ENCODE data around the gene TOMM34. TPM values are rescaled to one million over a fixed set of nuclear protein-coding genes. Genes with fewer than 3 reads are reported as not detected.

TOMM34 gene
- total and polyA plus RNA-seq, 2 of the 13 experiments (the other 11 are each of a cell fraction or from before 2014, with no cell fraction given), result 36.2 to 52.0 TPM

GRCh38 chr20:44966030-44966961 is 6.1 kb upstream of the TOMM34 start, which contains the start of gene STK4 (continued):
- peak; percentile 95; the same call in 1 of the 2 replicates for TF ChIP-seq KLF6 (CRISPR knock-in tag; IDR thresholded peaks at IDR 0.05)
- TF ChIP-seq RFX5 (IDR thresholded peaks at IDR 0.05; ENCODE audit: low read depth, low read length), result 0 out of 2 replicates have a peak, but pooled peaks have one; percentile 34
- no peak for TF ChIP-seq ZNF777 (CRISPR knock-in tag; IDR thresholded peaks at IDR 0.05)
- TF ChIP-seq, protein P1, sequence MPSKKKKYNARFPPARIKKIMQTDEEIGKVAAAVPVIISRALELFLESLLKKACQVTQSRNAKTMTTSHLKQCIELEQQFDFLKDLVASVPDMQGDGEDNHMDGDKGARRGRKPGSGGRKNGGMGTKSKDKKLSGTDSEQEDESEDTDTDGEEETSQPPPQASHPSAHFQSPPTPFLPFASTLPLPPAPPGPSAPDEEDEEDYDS (CRISPR knock-in tag; IDR thresholded peaks at IDR 0.05), result peak; percentile 91
- TF ChIP-seq RELA (CRISPR knock-in tag; IDR thresholded peaks at IDR 0.05), result no peak
- TF ChIP-seq BHLHE40 (IDR thresholded peaks at IDR 0.05; ENCODE audit: low read length), result peak; percentile 88
- TF ChIP-seq RBM22 (optimal IDR thresholded peaks at IDR 0.05; ENCODE audit: low read length), result peak; percentile 69
- peak; percentile 99 for TF ChIP-seq ETV5 (CRISPR knock-in tag; IDR thresholded peaks at IDR 0.05; ENCODE audit: borderline replicate concordance)
- peak; percentile 93 for TF ChIP-seq AKAP8 (CRISPR knock-in tag; IDR thresholded peaks at IDR 0.05)
- TF ChIP-seq ATAD3A (CRISPR knock-in tag; IDR thresholded peaks at IDR 0.05), result no peak
- TF ChIP-seq PHF20 (CRISPR knock-in tag; IDR thresholded peaks at IDR 0.05), result peak; percentile 99
- TF ChIP-seq RCOR2 (CRISPR knock-in tag; IDR thresholded peaks at IDR 0.05), result peak; percentile 75

- peaks cover 40% of the 10 kb centered on the region for H3K79me2 ChIP-seq (ENCODE audit: insufficient read depth, low read length)
- H3K9ac ChIP-seq (ENCODE audit: insufficient read depth, low read depth, low read length), result peak overlapping the region; percentile 83
- peak overlapping the region; percentile 83 to 100 (median 87) for H3K4me3 ChIP-seq (replicated peaks in 1 of 3; ENCODE audit: insufficient read depth in 1 of 3, low read depth in 2 of 3, low read length in 3 of 3)
- H3K36me3 ChIP-seq (replicated peaks in 1 of 2; ENCODE audit: control insufficient read depth in 1 of 2, insufficient read depth in 2 of 2, low read length in 2 of 2), result no peaks in the 10 kb centered on the region
- DNase-seq (ENCODE audit: low spot score) (no peak), ATAC-seq (no peak), FAIRE-seq (no peak)
- peak overlapping the region; percentile 81 for H3K27ac ChIP-seq (ENCODE audit: extremely low read length, insufficient read depth, low read length)
- H3K27me3 ChIP-seq (ENCODE audit: control insufficient read depth in 1 of 2, insufficient read depth in 2 of 2, low read length in 2 of 2), result peaks cover 0 to 4% of the 10 kb centered on the region in 2 experiments; a peak in 1 of 5 replicates
- in situ Hi-C loops (cut with HindIII; ENCODE audit: extremely low pct_ligation_motif_present, low pct_unique_long_range_greater_than_20kb) (no loop called here), intact Hi-C loops (cut with micrococcal nuclease; ENCODE audit: unreplicated experiment) (loop anchor here (2.0 kb wide), 2 partner anchors 55 to 81 kb away; partner anchors contain the start of genes PABPC1L and YWHAB)
- peaks cover 69% of the 10 kb centered on the region for H3K4me1 ChIP-seq (ENCODE audit: insufficient read depth, low read length)
- H3K4me2 ChIP-seq (ENCODE audit: low read depth, low read length), result peak overlapping the region; percentile 98
- 6% methylated on average over 5 of the region's 5 CpGs for WGBS (ENCODE audit: low lambda C conversion rate)
- TSS peak; percentile 98 for BruUV-seq (replicated peaks)
- no peaks in the 10 kb centered on the region for H3K9me3 ChIP-seq (ENCODE audit: low read length)
- H4K20me1 ChIP-seq (ENCODE audit: insufficient read depth, low read length), result no peaks in the 10 kb centered on the region
- POLR2A ChIA-PET, result interaction anchor here (0.7 to 2.4 kb wide), 3 partner anchors 18 to 80 kb away, joined by 3 to 8 read pairs (median 5); partner anchors contain the start of genes PABPC1L and YWHAB
- CTCF ChIA-PET (ENCODE audit: low intra/inter-chr PET ratio, low total read pairs), result interaction anchor here (1.3 kb wide), 1 partner anchor 24 kb away, joined by 3 read pairs; no protein-coding TSS in a partner anchor
- peak overlapping the region; percentile 16 for H2AFZ ChIP-seq (ENCODE audit: low read length)
- TF ChIP-seq YEATS2 (CRISPR knock-in tag; IDR thresholded peaks at IDR 0.05; ENCODE audit: borderline replicate concordance) (no peak), ZNF749 (CRISPR knock-in tag; IDR thresholded peaks at IDR 0.05; ENCODE audit: borderline replicate concordance) (no peak), ZNF383 (CRISPR knock-in tag; IDR thresholded peaks at IDR 0.05; ENCODE audit: borderline replicate concordance) (0 out of 2 replicates have a peak, but pooled peaks have one; percentile 8), PRMT3 (CRISPR knock-in tag; IDR thresholded peaks at IDR 0.05; ENCODE audit: borderline replicate concordance, low read depth) (0 out of 2 replicates have a peak, but pooled peaks have one; percentile 23), WIZ (CRISPR knock-in tag; IDR thresholded peaks at IDR 0.05) (no peak), ZNF766 (CRISPR knock-in tag; IDR thresholded peaks at IDR 0.05; ENCODE audit: borderline replicate concordance) (no peak), PAX8 (CRISPR knock-in tag; IDR thresholded peaks at IDR 0.05; ENCODE audit: borderline replicate concordance) (0 out of 2 replicates have a peak, but pooled peaks have one; percentile 3), ZNF746 (CRISPR knock-in tag; IDR thresholded peaks at IDR 0.05) (no peak), ZBTB7B (CRISPR knock-in tag; IDR thresholded peaks at IDR 0.05) (peak; percentile 4; the same call in 1 of the 2 replicates), ZZZ3 (CRISPR knock-in tag; IDR thresholded peaks at IDR 0.05; ENCODE audit: borderline replicate concordance) (no peak)
- TF ChIP-seq, protein P2, sequence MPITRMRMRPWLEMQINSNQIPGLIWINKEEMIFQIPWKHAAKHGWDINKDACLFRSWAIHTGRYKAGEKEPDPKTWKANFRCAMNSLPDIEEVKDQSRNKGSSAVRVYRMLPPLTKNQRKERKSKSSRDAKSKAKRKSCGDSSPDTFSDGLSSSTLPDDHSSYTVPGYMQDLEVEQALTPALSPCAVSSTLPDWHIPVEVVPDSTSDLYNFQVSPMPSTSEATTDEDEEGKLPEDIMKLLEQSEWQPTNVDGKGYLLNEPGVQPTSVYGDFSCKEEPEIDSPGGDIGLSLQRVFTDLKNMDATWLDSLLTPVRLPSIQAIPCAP (CRISPR knock-in tag; IDR thresholded peaks at IDR 0.05; ENCODE audit: low read depth), result 0 out of 2 replicates have a peak, but pooled peaks have one; percentile 17
These were observed 5.4 kb upstream of the TOMM34 start for GRCh38 chr20:44965651-44966029.
